ENCODE measurements around the gene TM6SF1. TPM values are rescaled to one million over a fixed set of nuclear protein-coding genes. Genes with fewer than 3 reads are reported as not detected.
"Not testable (repeated sequence)": the region's sequence is repeated elsewhere in the genome, so short reads cannot be mapped to it uniquely, and the experiment has no call there.

TM6SF1 gene
- total RNA-seq, 4 donors from 2014 or later = 7.5 to 11.2 (median 9.6) TPM

GRCh38 chr15:83164111-83164770 is 56.8 kb downstream of the TM6SF1 start:
- no peak for TF ChIP-seq POLR2A (IDR thresholded peaks at IDR 0.05)
- no peak for TF ChIP-seq CTCF (IDR thresholded peaks at IDR 0.05)
- TF ChIP-seq EP300 (IDR thresholded peaks at IDR 0.05) = no peak
- WGBS, 2 donors = 66 to 88% methylated on average over 1 of the region's 1 CpG
- no peaks in the 10 kb centered on the region for H3K27me3 ChIP-seq
- no peak overlapping the region for H3K4me3 ChIP-seq
- no peak overlapping the region for H3K27ac ChIP-seq
- no peak for DNase-seq (ENCODE audit: low spot score in 2 of 2)
- no peaks in the 10 kb centered on the region for H3K4me1 ChIP-seq
- H3K36me3 ChIP-seq = peaks cover 0 to 25% (median 0%) of the 10 kb centered on the region in 3 donors
- H3K9me3 ChIP-seq = peaks cover 0 to 38% (median 11%) of the 10 kb centered on the region in 4 donors

DNA sequence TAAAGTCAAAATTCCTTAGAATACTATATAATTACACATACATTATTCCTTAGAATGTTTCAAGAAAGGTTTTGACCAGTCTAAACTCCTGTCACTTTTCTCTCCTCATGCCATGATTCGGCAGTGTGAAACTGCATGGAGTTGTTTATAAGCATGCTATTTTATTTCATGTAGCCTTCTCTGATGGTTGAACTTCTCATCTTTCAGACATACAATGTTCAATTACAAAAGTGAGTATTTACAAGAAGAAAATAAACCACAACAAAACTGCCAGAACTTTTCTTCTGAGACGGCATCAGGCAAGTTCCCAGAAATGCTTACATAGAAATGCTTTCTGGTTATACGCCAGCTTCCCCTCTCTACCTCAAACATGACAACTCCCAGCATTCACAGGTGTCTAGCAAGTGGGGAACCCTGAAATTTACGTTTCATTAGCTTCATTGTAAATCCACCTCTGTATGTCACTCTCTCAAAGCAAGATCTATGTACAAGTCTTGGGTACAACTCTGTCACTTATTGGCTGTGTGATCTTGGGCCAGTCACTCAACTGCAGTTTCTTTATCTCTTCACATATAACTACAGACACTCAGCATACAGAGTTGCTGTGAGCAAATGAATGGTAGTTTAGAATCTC is 57.4 kb downstream of the TM6SF1 start:
- peaks cover 0 to 25% (median 0%) of the 10 kb centered on the region in 3 donors for H3K36me3 ChIP-seq
- no peaks in the 10 kb centered on the region for H3K27me3 ChIP-seq
- H3K4me3 ChIP-seq = no peak overlapping the region
- no peak for DNase-seq (ENCODE audit: low spot score in 2 of 2)
- WGBS, 2 donors = 93 to 96% methylated on average over 4 of the region's 4 CpGs
- no peak overlapping the region for H3K27ac ChIP-seq
- peaks cover 0 to 43% (median 11%) of the 10 kb centered on the region in 4 donors for H3K9me3 ChIP-seq
- TF ChIP-seq EP300 (IDR thresholded peaks at IDR 0.05) = no peak
- no peak for TF ChIP-seq CTCF (IDR thresholded peaks at IDR 0.05)
- TF ChIP-seq POLR2A (IDR thresholded peaks at IDR 0.05) = no peak
- H3K4me1 ChIP-seq = no peaks in the 10 kb centered on the region

GRCh38 chr15:83166218-83166617 is 58.8 kb downstream of the TM6SF1 start:
- Histone ChIP-seq H3K4me1 (no peaks in the 10 kb centered on the region), H3K9me3 (peaks cover 0 to 50% (median 11%) of the 10 kb centered on the region in 4 donors), H3K4me3 (no peak overlapping the region), H3K36me3 (peaks cover 0 to 22% (median 0%) of the 10 kb centered on the region in 3 donors), H3K27ac (no peak overlapping the region), H3K27me3 (no peaks in the 10 kb centered on the region)
- 89 to 93% methylated on average over 3 of the region's 3 CpGs for WGBS, 2 donors
- TF ChIP-seq CTCF (IDR thresholded peaks at IDR 0.05) = no peak
- no peak for TF ChIP-seq EP300 (IDR thresholded peaks at IDR 0.05)
- DNase-seq (ENCODE audit: low spot score in 2 of 2) = no peak

DNA sequence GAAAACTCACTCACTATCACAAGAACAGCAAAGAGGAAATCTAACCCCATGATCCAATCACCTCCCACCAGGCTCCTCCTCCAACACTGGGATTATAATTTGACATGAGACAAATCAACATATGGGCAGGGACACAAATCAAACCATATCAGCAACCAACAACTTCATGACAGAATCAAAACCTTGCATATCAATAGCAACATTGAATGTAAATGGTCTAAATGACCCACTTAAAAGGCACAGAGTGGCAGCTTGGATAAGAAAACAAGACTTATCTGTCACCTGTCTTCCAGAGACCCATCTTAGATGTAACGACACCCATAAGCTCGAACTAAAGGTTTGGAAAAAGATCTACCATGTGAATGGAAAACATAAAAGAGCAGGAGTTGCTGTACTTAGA is 59.4 kb downstream of the TM6SF1 start:
- no peak for TF ChIP-seq POLR2A (IDR thresholded peaks at IDR 0.05)
- Histone ChIP-seq H3K27ac (no peak overlapping the region), H3K4me1 (no peaks in the 10 kb centered on the region), H3K27me3 (no peaks in the 10 kb centered on the region), H3K36me3 (peaks cover 0 to 16% (median 0%) of the 10 kb centered on the region in 3 donors), H3K4me3 (no peak overlapping the region), H3K9me3 (peaks cover 0 to 50% (median 11%) of the 10 kb centered on the region in 4 donors)
- DNase-seq (ENCODE audit: low spot score in 2 of 2) = no peak
- WGBS, 2 donors = 93 to 96% methylated on average over 2 of the region's 2 CpGs

DNA sequence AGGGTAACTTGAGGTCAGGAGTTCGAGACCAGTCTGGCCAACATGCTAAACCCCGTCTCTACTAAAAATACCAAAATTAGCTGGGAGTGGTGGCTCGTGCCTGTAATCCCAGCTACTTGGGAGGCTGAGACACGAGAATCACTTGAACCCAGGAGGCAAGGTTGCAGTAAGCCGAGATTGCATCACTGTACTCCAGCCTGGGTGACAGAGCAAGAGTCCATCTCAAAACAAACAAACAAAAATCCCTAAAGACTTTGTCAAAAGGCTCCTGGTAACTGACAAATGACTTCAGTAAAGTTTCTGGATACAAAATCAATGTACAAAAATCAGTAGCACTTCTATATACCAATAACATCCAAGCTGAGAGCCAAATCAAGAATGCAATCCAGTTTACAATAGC is 62.1 kb downstream of the TM6SF1 start:
- not testable (repeated sequence) for H3K27me3 ChIP-seq; H3K27ac ChIP-seq; H3K4me1 ChIP-seq; H3K36me3 ChIP-seq; DNase-seq (ENCODE audit: low spot score in 2 of 2); H3K4me3 ChIP-seq
- 97 to 98% methylated on average over 5 of the region's 5 CpGs for WGBS, 2 donors
- H3K9me3 ChIP-seq = peaks cover 0 to 50% (median 11%) of the 10 kb centered on the region in 4 donors

- H3K27me3 ChIP-seq = no peaks in the 10 kb centered on the region
- H3K9me3 ChIP-seq = peaks cover 0 to 42% (median 7%) of the 10 kb centered on the region in 4 donors
- DNase-seq (ENCODE audit: low spot score in 2 of 2) = no peak
- WGBS, 2 donors = 86 to 89% methylated on average over 4 of the region's 4 CpGs
- H3K4me1 ChIP-seq = no peaks in the 10 kb centered on the region
- peaks cover 0 to 3% (median 0%) of the 10 kb centered on the region in 3 donors for H3K36me3 ChIP-seq
- TF ChIP-seq CTCF (IDR thresholded peaks at IDR 0.05) (no peak), EP300 (IDR thresholded peaks at IDR 0.05) (no peak), POLR2A (IDR thresholded peaks at IDR 0.05) (no peak)
- no peak overlapping the region for H3K27ac ChIP-seq
- H3K4me3 ChIP-seq = no peak overlapping the region
These were observed 63.2 kb downstream of the TM6SF1 start for GRCh38 chr15:83170474-83171165.

All from tibial nerve (tissue), 4 donors.